Measurements from ENCODE around the gene RBM4B.
"Not testable (repeated sequence)": the region's sequence is repeated elsewhere in the genome, so short reads cannot be mapped to it uniquely, and the experiment has no call there.

RBM4B gene

GRCh38 chr11:66639814-66640340, 37.8 kb downstream of the RBM4B start:
- not testable (repeated sequence) for DNase-seq (ENCODE audit: low read depth)

- no peak for DNase-seq (ENCODE audit: low read depth)
Measured at GRCh38 chr11:66639066-66639813, 38.4 kb downstream of the RBM4B start.

GRCh38 chr11:66638177-66639065, 39.3 kb downstream of the RBM4B start, which contains the start of gene RBM4:
Gene RBM4, plus strand, starts transcription at chr11:66638703. Its CDS starts 1,009 bp downstream, at chr11:66639712.
- DNase-seq (ENCODE audit: low read depth) = peak; percentile 95

GRCh38 chr11:66637557-66638176, 40.0 kb downstream of the RBM4B start:
- no peak for DNase-seq (ENCODE audit: low read depth)

- DNase-seq (ENCODE audit: low read depth) = no peak
Measured at GRCh38 chr11:66636411-66636810, 41.3 kb downstream of the RBM4B start.

- DNase-seq (ENCODE audit: low read depth) = no peak
Measured at GRCh38 chr11:66632952-66633351, 44.7 kb downstream of the RBM4B start.

GRCh38 chr11:66631883-66632282, 45.8 kb downstream of the RBM4B start:
- DNase-seq (ENCODE audit: low read depth) = no peak

GRCh38 chr11:66629356-66629755, 48.3 kb downstream of the RBM4B start:
- no peak for DNase-seq (ENCODE audit: low read depth)

GRCh38 chr11:66628061-66628603, 49.6 kb downstream of the RBM4B start:
- DNase-seq (ENCODE audit: low read depth) = no peak

GRCh38 chr11:66626926-66627325, 50.8 kb downstream of the RBM4B start:
- DNase-seq (ENCODE audit: low read depth) = no peak

- DNase-seq (ENCODE audit: low read depth) = no peak
Measured at GRCh38 chr11:66626382-66626781, 51.3 kb downstream of the RBM4B start.

GRCh38 chr11:66625752-66626149, 51.9 kb downstream of the RBM4B start:
- DNase-seq (ENCODE audit: low read depth) = no peak

GRCh38 chr11:66625041-66625751, 52.5 kb downstream of the RBM4B start:
- DNase-seq (ENCODE audit: low read depth) = no peak

GRCh38 chr11:66624450-66624849, 53.2 kb downstream of the RBM4B start:
- DNase-seq (ENCODE audit: low read depth) = no peak

GRCh38 chr11:66619080-66619554, 58.6 kb downstream of the RBM4B start:
- DNase-seq (ENCODE audit: low read depth) = no peak

- no peak for DNase-seq (ENCODE audit: low read depth)
Measured at GRCh38 chr11:66617155-66617834, 60.4 kb downstream of the RBM4B start.

GRCh38 chr11:66616379-66617154, 61.1 kb downstream of the RBM4B start, which contains the start of gene RBM14:
Gene RBM14, plus strand, starts transcription at chr11:66616630. Its CDS starts 91 bp downstream, at chr11:66616721.
- DNase-seq (ENCODE audit: low read depth) = peak; percentile 97

All from stimulated activated CD8-positive, alpha-beta memory T cell treated with anti-CD3 and anti-CD28 coated beads, Interleukin-12 subunit alpha, Interleukin-12 subunit beta, amount 100 ng/mL, for 1 hour (primary cell).